Uterus (tissue), 4 donors: ENCODE measurements around the gene EBP. TPM values are rescaled to one million over a fixed set of nuclear protein-coding genes. Genes with fewer than 3 reads are reported as not detected.

Experiments
- DNase-seq, 2 donors: peaks; one replicate each; pipeline ENCODE4 v3.0.0-alpha.2; 2019 to 2020
- H3K27ac ChIP-seq, 2 donors: fragments of 200-600 bp; sonication (generic); 1 replicate in 1 of 2; 2 replicates in 1 of 2; pipeline ENCODE4 v1.5.1; 2016 to 2018
- H3K27me3 ChIP-seq, 2 donors: fragments of 200-600 bp; sonication (generic); one replicate each; pipeline ENCODE4 v1.5.1; 2018 to 2019; ENCODE audit warnings: control low read depth in 1 of 2
- H3K36me3 ChIP-seq, 2 donors: fragments of 200-600 bp; sonication (generic); one replicate each; pipeline ENCODE4 v1.5.1; 2019; ENCODE audit warnings: control low read depth in 1 of 2
- H3K4me1 ChIP-seq, 2 donors: fragments of 200-600 bp; sonication (generic); one replicate each; pipeline ENCODE4 v1.5.1; 2018 to 2019; ENCODE audit warnings: control low read depth in 1 of 2
- H3K4me3 ChIP-seq, 2 donors: fragments of 200-600 bp; sonication (generic); 1 replicate in 1 of 2; 2 replicates in 1 of 2; pipeline ENCODE4 v1.5.1; 2018 to 2019; ENCODE audit warnings: mild to moderate bottlenecking in 1 of 2
- H3K9me3 ChIP-seq, 2 donors: fragments of 200-600 bp; sonication (generic); one replicate each; pipeline ENCODE4 v1.5.1; 2019; ENCODE audit warnings: control low read depth in 1 of 2
- POLR2A ChIP-seq, 2 donors: fragments of 450-650 bp; IDR thresholded peaks; one replicate each; pipeline ENCODE4 v1.6.1; 2016; ENCODE audit warnings: antibody characterized with exemption in 2 of 2, mild to moderate bottlenecking in 1 of 2, moderate library complexity in 1 of 2
- intact Hi-C: fragments of 100-400 bp; cut with DNase I; formaldehyde crosslinking; loops from one replicate; pipeline ENCODE4 v1.15.1; 2023; ENCODE audit warnings: low total_unique reads
- total RNA-seq, 4 donors: library from RNA; depleted of rRNA in 3 of 4; stranded (reverse); fragments of >200 nt in 3 of 4; gene quantifications; one replicate each; pipeline versions ENCODE4 v1.1.0 to v1.2.4, GENCODE V29; 2014 to 2023
- TF ChIP-seq, protein P1 (sequence below), 4 experiments: fragments of 200-600 bp in 2 of 4; fragments of 450-650 bp in 2 of 4; sonication (generic) in 2 of 4; IDR thresholded peaks; one replicate each; pipeline ENCODE4 v1.5.1; 2016 to 2019; ENCODE audit warnings: antibody characterized with exemption in 4 of 4, mild to moderate bottlenecking in 2 of 4, moderate library complexity in 1 of 4
- donor health status: DM: yes; HTN: yes; CAD: no.

Gene EBP
- total RNA-seq, 4 donors from 2014 or later: 2.4 to 23.0 (median 22.1) TPM; not detected in 1

- H3K36me3 ChIP-seq: no peaks in the 10 kb centered on the region
- DNase-seq: no peak
- H3K4me1 ChIP-seq: no peaks in the 10 kb centered on the region
- H3K4me3 ChIP-seq: no peak overlapping the region
- no peaks in the 10 kb centered on the region for H3K9me3 ChIP-seq
- no peak for TF ChIP-seq POLR2A (IDR thresholded peaks at IDR 0.05)
- TF ChIP-seq, protein P1, sequence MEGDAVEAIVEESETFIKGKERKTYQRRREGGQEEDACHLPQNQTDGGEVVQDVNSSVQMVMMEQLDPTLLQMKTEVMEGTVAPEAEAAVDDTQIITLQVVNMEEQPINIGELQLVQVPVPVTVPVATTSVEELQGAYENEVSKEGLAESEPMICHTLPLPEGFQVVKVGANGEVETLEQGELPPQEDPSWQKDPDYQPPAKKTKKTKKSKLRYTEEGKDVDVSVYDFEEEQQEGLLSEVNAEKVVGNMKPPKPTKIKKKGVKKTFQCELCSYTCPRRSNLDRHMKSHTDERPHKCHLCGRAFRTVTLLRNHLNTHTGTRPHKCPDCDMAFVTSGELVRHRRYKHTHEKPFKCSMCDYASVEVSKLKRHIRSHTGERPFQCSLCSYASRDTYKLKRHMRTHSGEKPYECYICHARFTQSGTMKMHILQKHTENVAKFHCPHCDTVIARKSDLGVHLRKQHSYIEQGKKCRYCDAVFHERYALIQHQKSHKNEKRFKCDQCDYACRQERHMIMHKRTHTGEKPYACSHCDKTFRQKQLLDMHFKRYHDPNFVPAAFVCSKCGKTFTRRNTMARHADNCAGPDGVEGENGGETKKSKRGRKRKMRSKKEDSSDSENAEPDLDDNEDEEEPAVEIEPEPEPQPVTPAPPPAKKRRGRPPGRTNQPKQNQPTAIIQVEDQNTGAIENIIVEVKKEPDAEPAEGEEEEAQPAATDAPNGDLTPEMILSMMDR (IDR thresholded peaks at IDR 0.05): no peak
- H3K27me3 ChIP-seq: no peaks in the 10 kb centered on the region
- no peak overlapping the region for H3K27ac ChIP-seq
- intact Hi-C loops: no loop called here
Measured at GRCh38 chrX:48492293-48492910, 29.2 kb upstream of the EBP start.

- DNase-seq: no peak
- Histone ChIP-seq H3K9me3 (no peaks in the 10 kb centered on the region), H3K36me3 (no peaks in the 10 kb centered on the region), H3K27me3 (no peaks in the 10 kb centered on the region), H3K4me3 (no peak overlapping the region), H3K4me1 (no peaks in the 10 kb centered on the region), H3K27ac (no peak overlapping the region)
- intact Hi-C loops: no loop called here
- TF ChIP-seq POLR2A (IDR thresholded peaks at IDR 0.05): no peak
- TF ChIP-seq, protein P1 (IDR thresholded peaks at IDR 0.05): no peak
Measured at GRCh38 chrX:48493890-48494364, 27.7 kb upstream of the EBP start.

DNA sequence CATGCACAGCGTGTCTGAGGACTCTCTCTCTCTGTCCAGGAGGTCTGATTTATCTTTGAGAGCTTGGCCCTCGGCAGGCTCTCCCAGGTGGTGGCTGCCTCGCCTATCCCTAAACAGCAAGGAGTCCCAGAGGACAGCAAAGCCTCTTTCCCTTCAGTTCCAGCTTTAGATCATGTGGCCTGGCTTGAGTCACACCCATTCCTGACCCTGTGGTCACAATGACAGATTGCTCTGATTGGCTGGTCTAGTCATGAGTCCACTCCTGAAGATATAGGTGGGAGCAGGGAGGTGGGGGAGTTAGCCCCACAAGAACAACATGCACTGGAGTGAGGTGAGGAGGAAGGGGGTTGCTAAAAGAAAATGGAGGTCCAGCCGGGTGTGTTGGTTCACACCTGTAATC lies 24.9 kb upstream of the EBP start:
- no peak for DNase-seq
- intact Hi-C loops: no loop called here

DNA sequence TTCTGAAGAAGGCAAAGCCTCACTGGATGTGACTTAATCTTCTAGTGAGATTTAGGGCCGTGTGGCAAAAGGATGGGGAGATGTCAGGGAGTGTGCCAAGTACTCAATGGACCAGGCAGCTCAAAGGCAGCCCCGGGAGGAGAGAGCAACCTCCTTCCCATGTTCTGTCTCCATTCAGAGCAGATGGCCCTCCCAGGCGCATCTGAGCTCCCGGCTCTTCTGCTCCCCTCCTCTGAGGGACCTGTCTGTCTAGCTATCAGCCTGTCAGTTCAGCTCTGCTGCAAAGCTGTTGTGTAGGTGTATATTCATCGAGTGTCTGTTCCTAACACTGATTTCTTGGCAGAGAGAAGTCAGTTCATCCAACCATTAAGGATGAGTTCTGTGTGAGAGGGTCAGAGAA lies 23.7 kb upstream of the EBP start:
- Histone ChIP-seq H3K4me3 (no peak overlapping the region), H3K9me3 (no peaks in the 10 kb centered on the region), H3K4me1 (no peaks in the 10 kb centered on the region), H3K27me3 (no peaks in the 10 kb centered on the region), H3K27ac (no peak overlapping the region), H3K36me3 (no peaks in the 10 kb centered on the region)
- intact Hi-C loops: no loop called here
- no peak for TF ChIP-seq POLR2A (IDR thresholded peaks at IDR 0.05)
- TF ChIP-seq, protein P1 (IDR thresholded peaks at IDR 0.05): no peak
- no peak for DNase-seq

More for the DNA sequence above, 24.9 kb upstream of the EBP start:
- no peak overlapping the region for H3K27ac ChIP-seq
- no peaks in the 10 kb centered on the region for H3K9me3 ChIP-seq
- H3K36me3 ChIP-seq: no peaks in the 10 kb centered on the region
- TF ChIP-seq POLR2A (IDR thresholded peaks at IDR 0.05): no peak
- TF ChIP-seq, protein P1 (IDR thresholded peaks at IDR 0.05): no peak
- no peaks in the 10 kb centered on the region for H3K27me3 ChIP-seq
- no peaks in the 10 kb centered on the region for H3K4me1 ChIP-seq
- H3K4me3 ChIP-seq: no peak overlapping the region

- H3K4me1 ChIP-seq: no peaks in the 10 kb centered on the region
- DNase-seq: no peak
- no peak for TF ChIP-seq POLR2A (IDR thresholded peaks at IDR 0.05)
- TF ChIP-seq, protein P1 (IDR thresholded peaks at IDR 0.05): no peak
- H3K27ac ChIP-seq: no peak overlapping the region
- no peaks in the 10 kb centered on the region for H3K27me3 ChIP-seq
- intact Hi-C loops: no loop called here
- H3K4me3 ChIP-seq: no peak overlapping the region
- H3K9me3 ChIP-seq: no peaks in the 10 kb centered on the region
- no peaks in the 10 kb centered on the region for H3K36me3 ChIP-seq
Measured at GRCh38 chrX:48498374-48498809, 23.2 kb upstream of the EBP start.
